ENCODE measurements around the gene SETD2. TPM values are rescaled to one million over a fixed set of nuclear protein-coding genes. Genes with fewer than 3 reads are reported as not detected.
A peak's percentile ranks its signal among the peaks of the same experiment; 100 is the strongest.

Gene SETD2
- total and polyA plus RNA-seq, 2 of the 8 experiments (the other 6 are each of a cell fraction or from before 2014, with no cell fraction given): 15.7 to 46.3 TPM

- Histone ChIP-seq H2BK12ac (ENCODE audit: low read depth, low read length) (peak within 1 kb of the TSS; percentile 45), H2BK20ac (ENCODE audit: low read length) (0 out of 2 replicates have a peak within 1 kb of the TSS, but pooled peaks have one; percentile 18), H4K91ac (replicated peaks; ENCODE audit: insufficient read length, low read length) (peak within 1 kb of the TSS; percentile 99), H2BK15ac (ENCODE audit: low read length) (peak within 1 kb of the TSS; percentile 93; the same call in 1 of the 2 replicates), H4K5ac (ENCODE audit: insufficient read length, low read depth, low read length) (peak within 1 kb of the TSS; percentile 100), H3K14ac (ENCODE audit: insufficient read length) (no peak within 1 kb of the TSS), H3K9ac (replicated peaks in 1 of 4; ENCODE audit: extremely low read depth in 1 of 4, low read depth in 3 of 4, low read length in 3 of 4) (peak within 1 kb of the TSS; percentile 90 to 99 (median 99)), H3K79me2 (ENCODE audit: control insufficient read depth in 1 of 2, insufficient read depth in 2 of 2, low read length in 2 of 2) (peaks cover 23 to 50% of the 10 kb centered on the region in 2 experiments), H2AK5ac (ENCODE audit: low read depth, low read length) (0 out of 2 replicates have a peak within 1 kb of the TSS, but pooled peaks have one; percentile 65), H3K23ac (ENCODE audit: insufficient read length) (no peak within 1 kb of the TSS), H3K4ac (replicated peaks; ENCODE audit: insufficient read length, low read depth, low read length) (peak within 1 kb of the TSS; percentile 87), H2AFZ (ENCODE audit: low read length) (peak within 1 kb of the TSS; percentile 77; the same call in 1 of the 2 replicates), H3K18ac (ENCODE audit: extremely low read depth, low read length) (peak within 1 kb of the TSS; percentile 100), H3K23me2 (ENCODE audit: low read depth, low read length) (peaks cover 10% of the 10 kb centered on the region; the same call in 1 of the 2 replicates), H3K4me2 (ENCODE audit: insufficient read depth in 1 of 2, low read depth in 2 of 2, low read length in 2 of 2) (peak within 1 kb of the TSS; percentile 36 to 69), H3K36me3 (ENCODE audit: control insufficient read depth in 2 of 4, insufficient read depth in 4 of 4, low read length in 3 of 4) (no peaks in the 10 kb centered on the region; a peak in 1 of 8 replicates), H3K27ac (ENCODE audit: low read depth, low read length) (peak within 1 kb of the TSS; percentile 99), H3K79me1 (ENCODE audit: low read depth, low read length) (peaks cover 2% of the 10 kb centered on the region; the same call in 1 of the 2 replicates), H2BK5ac (ENCODE audit: low read depth, low read length) (peak within 1 kb of the TSS; percentile 100), H3K4me1 (replicated peaks in 1 of 4; ENCODE audit: control insufficient read depth in 3 of 4, insufficient read depth in 4 of 4, low read length in 3 of 4) (peaks cover 0 to 18% (median 8%) of the 10 kb centered on the region in 4 experiments; a peak in 6 of 7 replicates), H3K4me3 (ENCODE audit: extremely low read depth in 1 of 4, insufficient read depth in 2 of 4, low read depth in 3 of 4, low read length in 4 of 4) (peak within 1 kb of the TSS; percentile 80 to 98 (median 97)), H3K27me3 (replicated peaks in 1 of 4; ENCODE audit: control insufficient read depth in 3 of 4, extremely low read depth in 1 of 4, insufficient read depth in 3 of 4, low read length in 3 of 4) (peaks cover 0 to 9% (median 3%) of the 10 kb centered on the region in 4 experiments; a peak in 3 of 7 replicates), H4K8ac (ENCODE audit: extremely low read depth, insufficient read depth, low read length) (peak within 1 kb of the TSS; percentile 100), H2BK120ac (replicated peaks; ENCODE audit: low read depth, low read length) (peak within 1 kb of the TSS; percentile 60), H3K9me3 (ENCODE audit: insufficient read depth in 2 of 2, low read depth in 1 of 2, low read length in 1 of 2) (no peaks in the 10 kb centered on the region), H4K20me1 (replicated peaks in 1 of 2; ENCODE audit: control insufficient read depth in 1 of 2, insufficient read depth in 2 of 2, low read length in 2 of 2) (peaks cover 8 to 9% of the 10 kb centered on the region in 2 experiments), H3K56ac (replicated peaks; ENCODE audit: insufficient read length, low read depth, low read length) (peak within 1 kb of the TSS; percentile 99)
- CTCF ChIA-PET (ENCODE audit: partially characterized antibody): interaction anchor here (0.7 to 13.0 kb wide), 4 partner anchors 22 to 131 kb away, joined by 3 to 130 read pairs (median 8); no protein-coding TSS in a partner anchor
- DNase-seq (ENCODE audit: low read depth in 1 of 2, low spot score in 2 of 2): peak; percentile 84 to 92
- no peak for FAIRE-seq
- 3% methylated on average over 51 of the region's 64 CpGs; no CpG with 5 or more reads in 1 of the 2 experiments for WGBS, 2 experiments (ENCODE audit: extremely low coverage in 1 of 2, insufficient coverage in 1 of 2, insufficient read length in 1 of 2, insufficient replicate concordance in 2 of 2, low coverage in 1 of 2, low lambda C conversion rate in 2 of 2, missing lambda C conversion rate in 1 of 2)
- POLR2A ChIA-PET (ENCODE audit: partially characterized antibody): interaction anchor here (0.7 to 2.8 kb wide), 21 partner anchors 9 to 404 kb away, joined by 3 to 12 read pairs (median 4); partner anchors contain the start of gene PTPN23
- no peak for TF ChIP-seq EGR1 (IDR thresholded peaks at IDR 0.05; ENCODE audit: borderline replicate concordance, low read depth, low read length)
- no peak for TF ChIP-seq SP2 (IDR thresholded peaks at IDR 0.05; ENCODE audit: low read length)
- no peak for TF ChIP-seq SUZ12 (IDR thresholded peaks at IDR 0.05; ENCODE audit: low read length)
- TF ChIP-seq ZNF274 (IDR thresholded peaks at IDR 0.05; ENCODE audit: borderline replicate concordance, extremely low read depth, low read length): no peak
- TF ChIP-seq JUND (IDR thresholded peaks at IDR 0.05; ENCODE audit: low read length): peak; percentile 80
- TF ChIP-seq CEBPB (IDR thresholded peaks at IDR 0.05; ENCODE audit: low read depth, low read length): no peak
- peak; percentile 93 for TF ChIP-seq YY1 (IDR thresholded peaks at IDR 0.05; ENCODE audit: low read depth, low read length)
- no peak for TF ChIP-seq CHD1 (IDR thresholded peaks at IDR 0.05; ENCODE audit: low read depth, low read length)
- TF ChIP-seq TEAD4 (IDR thresholded peaks at IDR 0.05; ENCODE audit: low read depth, low read length): peak; percentile 90
- TF ChIP-seq CREB1 (IDR thresholded peaks at IDR 0.05): no peak; the same call in 1 of the 2 replicates
Measured at GRCh38 chr3:46976326-46977190, 187.4 kb downstream of the SETD2 start, which contains the start of gene CCDC12. Gene CCDC12, minus strand, starts transcription at chr3:46976745. Its CDS starts 13 bp downstream, at chr3:46976732.

Data from H1 (cell line).